Measurements from ENCODE around the gene PLEKHG5.

PLEKHG5 gene

DNA sequence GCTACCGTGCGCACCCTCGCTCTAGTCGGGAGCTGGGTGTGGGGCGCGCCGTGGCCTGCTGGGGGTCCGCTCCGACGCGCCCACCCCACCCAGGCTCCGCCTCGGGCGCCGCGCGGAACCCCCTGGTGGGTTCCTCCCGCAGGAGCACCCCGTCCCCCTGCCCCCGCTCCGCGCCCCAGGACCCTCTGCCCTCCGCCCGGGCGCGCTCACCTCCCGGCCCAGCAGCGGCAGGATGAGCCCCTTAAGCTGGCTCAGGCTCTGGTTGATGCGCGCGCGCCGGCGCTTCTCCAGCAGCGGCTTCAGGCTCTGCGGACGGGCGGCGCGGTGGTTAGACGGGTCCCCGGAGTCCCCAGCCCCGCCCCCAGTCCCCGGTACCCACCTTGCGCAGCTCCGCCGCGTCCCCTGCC is 72.1 kb downstream of the PLEKHG5 start:
- TF ChIP-seq, protein P1, sequence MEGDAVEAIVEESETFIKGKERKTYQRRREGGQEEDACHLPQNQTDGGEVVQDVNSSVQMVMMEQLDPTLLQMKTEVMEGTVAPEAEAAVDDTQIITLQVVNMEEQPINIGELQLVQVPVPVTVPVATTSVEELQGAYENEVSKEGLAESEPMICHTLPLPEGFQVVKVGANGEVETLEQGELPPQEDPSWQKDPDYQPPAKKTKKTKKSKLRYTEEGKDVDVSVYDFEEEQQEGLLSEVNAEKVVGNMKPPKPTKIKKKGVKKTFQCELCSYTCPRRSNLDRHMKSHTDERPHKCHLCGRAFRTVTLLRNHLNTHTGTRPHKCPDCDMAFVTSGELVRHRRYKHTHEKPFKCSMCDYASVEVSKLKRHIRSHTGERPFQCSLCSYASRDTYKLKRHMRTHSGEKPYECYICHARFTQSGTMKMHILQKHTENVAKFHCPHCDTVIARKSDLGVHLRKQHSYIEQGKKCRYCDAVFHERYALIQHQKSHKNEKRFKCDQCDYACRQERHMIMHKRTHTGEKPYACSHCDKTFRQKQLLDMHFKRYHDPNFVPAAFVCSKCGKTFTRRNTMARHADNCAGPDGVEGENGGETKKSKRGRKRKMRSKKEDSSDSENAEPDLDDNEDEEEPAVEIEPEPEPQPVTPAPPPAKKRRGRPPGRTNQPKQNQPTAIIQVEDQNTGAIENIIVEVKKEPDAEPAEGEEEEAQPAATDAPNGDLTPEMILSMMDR (IDR thresholded peaks at IDR 0.05; ENCODE audit: insufficient read depth, low read length, poor library complexity, severe bottlenecking), result no peak
- DNase-seq (ENCODE audit: extremely low read depth, insufficient read length), result no peak
- Histone ChIP-seq H3K27me3 (replicated peaks; ENCODE audit: control insufficient read depth, insufficient read depth, low read length) (peaks cover 6% of the 10 kb centered on the region), H3K4me3 (replicated peaks; ENCODE audit: low read depth, low read length) (peak overlapping the region; percentile 53), H3K36me3 (ENCODE audit: control insufficient read depth, insufficient read depth, low read length) (no peaks in the 10 kb centered on the region)

- Histone ChIP-seq H3K36me3 (ENCODE audit: control insufficient read depth, insufficient read depth, low read length) (no peaks in the 10 kb centered on the region), H3K4me3 (replicated peaks; ENCODE audit: low read depth, low read length) (no peak overlapping the region; the same call in 1 of the 2 replicates), H3K27me3 (replicated peaks; ENCODE audit: control insufficient read depth, insufficient read depth, low read length) (peaks cover 6% of the 10 kb centered on the region)
- DNase-seq (ENCODE audit: extremely low read depth, insufficient read length), result no peak
- TF ChIP-seq, protein P1 (IDR thresholded peaks at IDR 0.05; ENCODE audit: insufficient read depth, low read length, poor library complexity, severe bottlenecking), result no peak
Measured at GRCh38 chr1:6418668-6419396, 72.6 kb downstream of the PLEKHG5 start.

DNA sequence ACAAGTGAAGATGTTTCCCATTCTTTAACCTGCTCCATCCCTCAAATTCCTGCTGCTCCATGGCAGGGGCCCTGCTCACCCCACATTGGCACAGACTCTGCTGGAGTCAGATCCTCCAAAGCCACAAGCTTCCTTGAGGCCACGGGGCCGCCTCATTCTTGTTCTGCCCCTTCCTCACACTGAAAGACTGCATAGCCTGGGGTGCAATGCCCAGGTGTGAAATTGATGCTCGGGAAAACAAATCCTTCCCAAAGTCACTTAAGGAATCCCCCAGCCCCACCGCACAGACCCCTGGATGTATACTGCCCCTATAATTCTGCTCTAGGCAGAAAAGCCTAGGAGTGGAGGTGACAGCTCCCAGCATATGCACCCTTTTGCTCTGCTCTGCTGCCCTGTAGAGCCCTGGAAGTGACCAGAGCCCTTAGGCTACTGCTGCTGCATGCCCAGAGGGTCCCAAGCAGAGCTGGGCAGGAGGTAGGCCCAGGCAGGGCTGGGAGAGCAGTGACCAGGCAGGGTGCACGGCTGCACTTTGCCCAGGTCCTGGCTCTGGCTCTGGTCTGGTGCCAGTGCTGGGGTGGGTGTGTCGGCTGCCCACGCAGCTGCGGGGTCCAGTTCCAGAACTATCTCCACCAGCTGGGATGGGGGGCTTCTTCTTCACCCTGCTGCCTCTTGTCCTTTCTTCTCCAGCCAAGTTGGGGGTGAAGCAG is 73.4 kb downstream of the PLEKHG5 start:
- no peak for DNase-seq (ENCODE audit: extremely low read depth, insufficient read length)
- Histone ChIP-seq H3K4me3 (replicated peaks; ENCODE audit: low read depth, low read length) (no peak overlapping the region), H3K27me3 (replicated peaks; ENCODE audit: control insufficient read depth, insufficient read depth, low read length) (peaks cover 6% of the 10 kb centered on the region), H3K36me3 (ENCODE audit: control insufficient read depth, insufficient read depth, low read length) (no peaks in the 10 kb centered on the region)
- TF ChIP-seq, protein P1 (IDR thresholded peaks at IDR 0.05; ENCODE audit: insufficient read depth, low read length, poor library complexity, severe bottlenecking), result no peak

Measured in GM06990 (cell line).